ENCODE measurements around the gene CRACR2B.

The CRACR2B gene

DNA sequence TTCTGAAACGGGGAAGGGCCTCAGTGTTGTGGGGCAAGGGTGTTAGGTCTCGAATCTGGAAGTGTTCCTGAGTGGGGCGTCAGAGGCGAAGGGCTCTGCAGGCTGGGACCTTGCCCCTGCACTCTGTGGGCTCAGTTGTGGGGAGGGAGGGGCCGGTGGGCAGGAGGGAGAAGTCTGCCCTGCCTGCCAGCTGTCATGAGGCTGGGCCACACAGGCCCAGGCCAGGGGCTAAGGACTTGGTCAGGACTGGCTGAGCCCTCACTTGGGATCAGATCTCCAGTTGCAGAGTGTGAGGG is at the start of gene CRACR2B:
Gene CRACR2B, plus strand, starts transcription at position 23 of the 296 bp plus-strand sequence. CDS start 689 bp downstream, outside the sequence.
- TF ChIP-seq, protein P1, sequence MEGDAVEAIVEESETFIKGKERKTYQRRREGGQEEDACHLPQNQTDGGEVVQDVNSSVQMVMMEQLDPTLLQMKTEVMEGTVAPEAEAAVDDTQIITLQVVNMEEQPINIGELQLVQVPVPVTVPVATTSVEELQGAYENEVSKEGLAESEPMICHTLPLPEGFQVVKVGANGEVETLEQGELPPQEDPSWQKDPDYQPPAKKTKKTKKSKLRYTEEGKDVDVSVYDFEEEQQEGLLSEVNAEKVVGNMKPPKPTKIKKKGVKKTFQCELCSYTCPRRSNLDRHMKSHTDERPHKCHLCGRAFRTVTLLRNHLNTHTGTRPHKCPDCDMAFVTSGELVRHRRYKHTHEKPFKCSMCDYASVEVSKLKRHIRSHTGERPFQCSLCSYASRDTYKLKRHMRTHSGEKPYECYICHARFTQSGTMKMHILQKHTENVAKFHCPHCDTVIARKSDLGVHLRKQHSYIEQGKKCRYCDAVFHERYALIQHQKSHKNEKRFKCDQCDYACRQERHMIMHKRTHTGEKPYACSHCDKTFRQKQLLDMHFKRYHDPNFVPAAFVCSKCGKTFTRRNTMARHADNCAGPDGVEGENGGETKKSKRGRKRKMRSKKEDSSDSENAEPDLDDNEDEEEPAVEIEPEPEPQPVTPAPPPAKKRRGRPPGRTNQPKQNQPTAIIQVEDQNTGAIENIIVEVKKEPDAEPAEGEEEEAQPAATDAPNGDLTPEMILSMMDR (IDR thresholded peaks at IDR 0.05; ENCODE audit: insufficient read depth, low read depth, low read length, missing control alignments): no peak
- DNase-seq (ENCODE audit: low read depth): no peak
- no peak within 1 kb of the TSS for H3K4me3 ChIP-seq (ENCODE audit: low read length)

DNA sequence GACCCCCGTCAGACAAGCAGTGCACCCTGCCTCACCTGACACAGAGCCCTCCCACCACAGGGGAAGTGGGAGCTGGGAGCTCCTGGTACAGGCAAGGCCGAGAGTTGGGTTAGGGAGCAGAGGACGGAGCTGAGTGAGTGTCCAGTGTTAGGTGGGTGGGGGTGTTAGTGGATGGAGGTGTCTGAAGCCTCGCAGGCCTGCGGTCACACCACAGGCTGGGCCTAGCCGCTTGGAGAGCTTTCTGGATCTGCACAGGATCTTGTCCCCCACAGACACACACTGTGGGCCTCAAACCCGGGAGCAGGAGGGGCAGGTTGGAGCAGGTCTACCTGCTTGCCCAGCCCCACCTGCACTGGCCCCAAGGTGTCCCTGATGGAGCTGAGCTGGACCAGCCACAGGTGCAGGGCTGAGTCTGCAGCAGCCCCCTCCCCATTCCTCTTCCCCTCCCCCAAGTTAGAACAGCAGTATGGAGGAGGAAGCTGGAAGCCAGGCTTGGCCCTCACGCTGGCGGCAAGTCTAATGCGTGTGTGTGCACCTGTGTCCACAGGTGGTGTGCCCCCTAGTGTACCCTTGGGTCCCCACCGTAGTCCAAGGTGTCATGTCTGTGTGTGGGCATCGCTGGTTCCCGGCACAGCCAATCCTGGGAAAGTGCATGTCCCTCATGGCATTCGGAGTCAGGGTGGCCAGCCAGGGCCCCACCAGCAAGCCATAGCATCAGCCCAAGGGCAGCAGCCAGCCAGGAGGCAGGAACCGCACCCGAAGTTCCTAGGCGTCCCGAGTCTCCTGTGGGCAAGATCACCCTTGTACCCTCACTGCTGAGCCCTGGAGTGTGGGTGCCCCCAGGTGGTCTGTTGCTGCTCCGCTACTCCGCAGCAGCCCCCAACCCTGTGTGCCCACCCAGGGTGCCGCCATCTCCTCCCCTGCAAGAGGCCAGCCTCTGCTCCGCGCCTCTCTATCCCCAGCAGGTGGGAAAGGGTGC is 48.5 kb upstream of the CRACR2B start:
- TF ChIP-seq, protein P1 (IDR thresholded peaks at IDR 0.05; ENCODE audit: insufficient read depth, low read depth, low read length, missing control alignments): no peak
- no peak for DNase-seq (ENCODE audit: low read depth)
- no peak overlapping the region for H3K4me3 ChIP-seq (ENCODE audit: low read length)

DNA sequence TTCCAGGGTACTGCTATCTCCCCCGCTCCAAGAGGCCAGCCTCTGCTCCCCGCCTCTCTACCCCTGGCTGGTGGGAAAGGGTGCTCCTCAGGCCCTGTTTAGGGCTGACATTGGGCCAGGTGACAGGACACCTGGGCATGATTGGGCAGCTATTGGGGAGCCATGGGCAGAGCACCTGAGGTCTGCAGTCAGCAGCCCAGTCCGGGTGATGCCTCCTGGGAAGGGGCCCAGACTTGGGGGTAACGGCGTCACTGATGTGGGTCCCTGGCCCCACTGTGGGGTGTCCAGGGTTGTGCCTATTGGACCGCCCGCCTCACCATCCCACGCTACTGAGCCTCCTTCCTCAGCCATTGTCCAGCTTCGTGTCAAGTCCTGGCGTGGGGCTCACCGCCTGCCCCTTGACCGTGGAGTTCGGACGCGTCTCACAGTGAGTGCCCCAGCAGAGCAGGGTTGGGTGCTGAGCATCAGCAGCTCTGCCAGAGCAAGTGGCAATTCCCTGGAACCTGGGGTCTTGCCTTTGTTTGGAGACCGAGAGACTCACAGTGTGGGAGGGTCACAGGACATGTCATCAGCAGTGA is 47.7 kb upstream of the CRACR2B start:
- TF ChIP-seq, protein P1 (IDR thresholded peaks at IDR 0.05; ENCODE audit: insufficient read depth, low read depth, low read length, missing control alignments): no peak
- no peak for DNase-seq (ENCODE audit: low read depth)
- no peak overlapping the region for H3K4me3 ChIP-seq (ENCODE audit: low read length)

DNA sequence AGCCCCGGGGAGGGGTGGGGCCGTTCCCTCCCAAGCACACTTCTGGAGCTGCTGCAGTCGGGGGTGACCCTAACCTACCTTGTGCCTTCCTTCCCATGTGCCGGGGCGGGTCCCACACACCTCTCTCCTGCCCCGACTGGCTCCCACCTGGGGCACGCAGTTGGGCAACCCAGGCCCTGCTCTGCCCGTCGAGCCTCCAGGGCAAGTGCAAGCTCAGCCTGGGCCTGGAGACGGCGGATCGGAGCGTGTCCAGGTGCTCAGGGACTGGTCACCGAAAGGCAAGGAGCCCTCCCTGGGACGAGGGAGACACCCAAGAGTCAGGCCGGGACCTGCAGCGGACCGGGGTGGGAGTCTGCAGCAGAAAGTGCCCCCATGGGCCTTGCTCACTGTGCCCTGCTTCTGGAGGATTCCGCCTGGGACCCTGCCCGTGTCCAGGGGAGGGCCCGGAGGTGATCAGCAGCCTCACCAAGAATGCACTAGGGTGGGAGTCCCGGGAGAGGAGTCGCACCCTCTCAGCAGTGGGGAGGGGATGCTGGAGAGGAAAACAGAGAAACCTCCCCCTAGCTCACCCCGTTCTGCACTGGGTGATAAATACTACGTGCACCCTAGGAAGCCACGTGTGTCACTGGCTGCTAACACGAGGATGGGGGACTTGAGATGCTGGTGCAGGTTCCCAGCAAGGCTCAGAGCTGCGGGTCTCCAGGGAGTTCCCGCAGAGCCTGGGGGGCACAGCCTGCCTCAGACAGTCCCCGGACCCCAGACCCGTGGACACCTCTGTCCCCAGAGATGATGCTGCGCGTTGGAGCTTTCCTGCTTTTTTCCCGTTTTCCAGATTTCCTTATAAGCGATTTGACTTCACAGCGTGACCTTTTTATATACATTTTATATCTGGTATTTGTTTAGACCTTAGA is 45.2 kb upstream of the CRACR2B start:
- no peak overlapping the region for H3K4me3 ChIP-seq (ENCODE audit: low read length)
- DNase-seq (ENCODE audit: low read depth): no peak
- TF ChIP-seq, protein P1 (IDR thresholded peaks at IDR 0.05; ENCODE audit: insufficient read depth, low read depth, low read length, missing control alignments): no peak

DNA sequence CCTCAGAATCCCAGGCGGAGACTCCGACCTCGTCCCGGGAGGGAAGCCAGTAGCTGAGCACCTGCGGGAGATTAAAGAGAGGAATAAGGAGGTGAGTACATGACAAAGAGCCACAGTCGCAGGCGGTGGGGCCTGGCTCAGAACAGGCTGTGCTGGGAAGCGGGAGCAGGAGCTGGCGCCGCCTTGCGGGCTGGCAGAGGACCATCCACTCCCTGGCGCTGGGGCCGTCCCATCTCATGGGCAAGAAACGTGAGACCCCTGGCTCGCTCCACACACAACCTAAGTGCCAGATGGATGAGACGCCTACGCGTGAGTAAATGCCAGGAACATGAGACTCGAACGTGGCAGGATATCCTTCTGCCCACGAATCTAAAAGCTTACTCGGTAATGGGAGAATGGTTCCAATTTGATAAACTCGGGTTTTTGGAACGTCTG is 44.1 kb upstream of the CRACR2B start:
- DNase-seq (ENCODE audit: low read depth): peak; percentile 87
- H3K4me3 ChIP-seq (ENCODE audit: low read length): no peak overlapping the region
- TF ChIP-seq, protein P1 (IDR thresholded peaks at IDR 0.05; ENCODE audit: insufficient read depth, low read depth, low read length, missing control alignments): peak; percentile 89

DNA sequence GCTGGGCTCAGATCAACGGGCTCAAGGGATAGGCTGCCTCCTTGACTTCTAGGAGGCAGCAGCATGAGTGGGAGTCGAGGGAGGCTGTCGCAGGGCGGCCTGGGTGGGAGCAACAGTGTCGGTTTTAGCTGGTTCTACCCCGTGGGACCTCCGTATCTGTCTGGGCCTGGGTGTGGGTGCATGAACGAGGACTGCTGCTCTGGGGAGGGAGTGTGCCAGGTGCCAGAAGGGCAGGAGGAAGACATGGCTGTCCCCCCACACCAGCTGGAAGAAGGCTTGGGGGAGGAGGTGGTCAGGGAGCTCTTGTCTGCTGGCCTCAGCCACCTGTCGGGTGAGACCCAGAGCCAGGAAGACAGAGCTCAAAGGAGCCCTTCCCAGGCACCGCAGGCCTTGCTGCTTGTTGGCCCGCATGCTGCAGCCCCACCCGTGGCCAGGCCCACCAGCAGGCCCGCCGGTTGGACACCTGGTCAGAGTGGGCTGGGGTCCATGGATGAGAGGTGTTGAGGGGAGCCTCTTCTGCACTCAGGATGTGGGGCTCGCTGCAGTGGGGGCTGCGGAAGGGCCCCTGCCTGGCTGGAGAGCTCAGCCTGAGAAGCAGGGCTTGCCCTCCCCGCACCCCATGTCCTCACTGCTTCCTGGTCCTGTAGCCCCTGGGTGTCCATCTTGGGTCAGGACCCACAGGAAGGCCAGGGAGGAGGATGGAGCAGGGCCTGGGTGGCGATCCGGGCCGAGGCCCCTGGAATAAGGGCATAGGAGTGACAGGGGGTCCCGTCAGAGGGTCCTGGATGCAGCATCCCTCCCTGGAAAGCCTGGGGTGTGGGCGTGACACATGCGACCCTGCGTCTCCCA is 41.3 kb upstream of the CRACR2B start:
- TF ChIP-seq, protein P1 (IDR thresholded peaks at IDR 0.05; ENCODE audit: insufficient read depth, low read depth, low read length, missing control alignments): no peak
- no peak for DNase-seq (ENCODE audit: low read depth)
- no peak overlapping the region for H3K4me3 ChIP-seq (ENCODE audit: low read length)

Data from epithelial cell of esophagus (primary cell).